ENCODE measurements around the gene SNX15. TPM values are rescaled to one million over a fixed set of nuclear protein-coding genes. Genes with fewer than 3 reads are reported as not detected.

Gene SNX15
- total and polyA plus RNA-seq, 2 donors (not counting 1 experiment from before 2014, with no cell fraction given), result 26.0 to 28.5 TPM

DNA sequence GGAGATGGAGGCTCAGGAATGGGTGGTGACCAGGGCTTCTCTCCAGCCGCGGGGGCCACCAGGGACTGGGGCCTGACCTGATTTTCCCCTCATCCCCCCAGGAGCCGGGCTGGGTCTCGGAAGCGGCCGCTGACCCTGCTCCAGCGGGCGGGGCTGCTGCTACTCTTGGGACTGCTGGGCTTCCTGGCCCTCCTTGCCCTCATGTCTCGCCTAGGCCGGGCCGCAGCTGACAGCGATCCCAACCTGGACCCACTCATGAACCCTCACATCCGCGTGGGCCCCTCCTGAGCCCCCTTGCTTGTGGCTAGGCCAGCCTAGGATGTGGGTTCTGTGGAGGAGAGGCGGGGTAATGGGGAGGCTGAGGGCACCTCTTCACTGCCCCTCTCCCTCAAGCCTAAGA is 60.6 kb downstream of the SNX15 start:
- TF ChIP-seq, protein P1, sequence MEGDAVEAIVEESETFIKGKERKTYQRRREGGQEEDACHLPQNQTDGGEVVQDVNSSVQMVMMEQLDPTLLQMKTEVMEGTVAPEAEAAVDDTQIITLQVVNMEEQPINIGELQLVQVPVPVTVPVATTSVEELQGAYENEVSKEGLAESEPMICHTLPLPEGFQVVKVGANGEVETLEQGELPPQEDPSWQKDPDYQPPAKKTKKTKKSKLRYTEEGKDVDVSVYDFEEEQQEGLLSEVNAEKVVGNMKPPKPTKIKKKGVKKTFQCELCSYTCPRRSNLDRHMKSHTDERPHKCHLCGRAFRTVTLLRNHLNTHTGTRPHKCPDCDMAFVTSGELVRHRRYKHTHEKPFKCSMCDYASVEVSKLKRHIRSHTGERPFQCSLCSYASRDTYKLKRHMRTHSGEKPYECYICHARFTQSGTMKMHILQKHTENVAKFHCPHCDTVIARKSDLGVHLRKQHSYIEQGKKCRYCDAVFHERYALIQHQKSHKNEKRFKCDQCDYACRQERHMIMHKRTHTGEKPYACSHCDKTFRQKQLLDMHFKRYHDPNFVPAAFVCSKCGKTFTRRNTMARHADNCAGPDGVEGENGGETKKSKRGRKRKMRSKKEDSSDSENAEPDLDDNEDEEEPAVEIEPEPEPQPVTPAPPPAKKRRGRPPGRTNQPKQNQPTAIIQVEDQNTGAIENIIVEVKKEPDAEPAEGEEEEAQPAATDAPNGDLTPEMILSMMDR (IDR thresholded peaks at IDR 0.05), result no peak
- TF ChIP-seq EZH2 (IDR thresholded peaks at IDR 0.05; ENCODE audit: borderline replicate concordance, insufficient read depth, low read depth, low read length, poor library complexity, severe bottlenecking), result no peak
- Histone ChIP-seq H3K27me3 (replicated peaks in 1 of 4; ENCODE audit: control extremely low read depth in 1 of 4, control insufficient read depth in 3 of 4, insufficient read depth in 4 of 4, low read length in 3 of 4) (no peaks in the 10 kb centered on the region), H3K9me3 (ENCODE audit: control extremely low read depth in 1 of 3, control insufficient read depth in 2 of 3, insufficient read depth in 1 of 3, low read length in 2 of 3) (no peaks in the 10 kb centered on the region), H3K36me3 (replicated peaks in 1 of 2; ENCODE audit: control extremely low read depth in 1 of 2, control insufficient read depth in 1 of 2, extremely low read depth in 1 of 2, insufficient read depth in 2 of 2, low read length in 1 of 2) (peaks cover 0 to 47% of the 10 kb centered on the region in 2 experiments), H4K20me1 (ENCODE audit: control insufficient read depth, insufficient read depth, low read length, poor library complexity, severe bottlenecking) (peaks cover 8% of the 10 kb centered on the region), H3K4me1 (ENCODE audit: control insufficient read depth in 2 of 2, insufficient read depth in 2 of 2, low read length in 2 of 2) (peaks cover 12 to 19% of the 10 kb centered on the region in 2 donors), H3K9ac (ENCODE audit: low read length) (no peak overlapping the region), H2AFZ (ENCODE audit: insufficient read depth, low read depth, low read length, poor library complexity, severe bottlenecking) (no peak overlapping the region), H3K79me2 (ENCODE audit: control insufficient read depth, insufficient read depth, low read length) (peaks cover 21% of the 10 kb centered on the region), H3K4me2 (replicated peaks; ENCODE audit: low read depth, low read length, poor library complexity, severe bottlenecking) (no peak overlapping the region), H3K4me3 (ENCODE audit: control extremely low read depth in 1 of 5, extremely low read depth in 1 of 5, insufficient read depth in 1 of 5, low read depth in 2 of 5, low read length in 4 of 5) (no peak overlapping the region), H3K27ac (ENCODE audit: low read length in 2 of 2) (no peak overlapping the region)
- over 99% methylated on average over 11 of the region's 15 CpGs for WGBS (ENCODE audit: insufficient coverage)
- DNase-seq, result no peak
- no peak overlapping the region for H3K4me3 Mint-ChIP-seq
- CTCF ChIA-PET, result no interaction called here
- H3K27me3 Mint-ChIP-seq, result no peaks in the 10 kb centered on the region
- no peak overlapping the region for H3K27ac Mint-ChIP-seq
- H3K4me1 Mint-ChIP-seq, result peaks cover 27% of the 10 kb centered on the region
- POLR2A ChIA-PET, result no interaction called here
- intact Hi-C loops (cut with micrococcal nuclease), result no loop called here
- no peak for ATAC-seq (ENCODE audit: low read depth)
- no peaks in the 10 kb centered on the region for H3K9me3 Mint-ChIP-seq (ENCODE audit: insufficient read depth)

DNA sequence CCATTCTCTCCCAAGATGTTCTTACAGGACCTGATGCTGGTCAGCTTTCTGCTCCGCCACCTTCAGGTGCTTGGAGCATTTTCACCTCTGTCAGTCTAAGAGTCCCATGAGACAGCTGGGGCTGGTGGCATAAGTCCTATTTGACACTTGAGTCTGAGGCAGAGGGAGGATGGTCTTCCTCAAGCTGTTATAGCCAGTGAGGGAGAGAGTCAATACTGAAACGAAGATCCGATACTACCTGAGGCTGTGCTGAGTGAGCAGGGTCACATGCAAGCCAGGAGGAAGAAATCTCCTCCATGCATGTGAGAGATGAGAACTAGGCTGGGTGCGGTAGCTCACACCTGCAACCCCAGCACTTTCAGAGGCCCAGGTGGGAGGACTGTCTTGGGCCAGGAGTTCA is 62.4 kb downstream of the SNX15 start:
- ATAC-seq (ENCODE audit: low read depth), result no peak

More for the DNA sequence above, 62.4 kb downstream of the SNX15 start:
- Mint-ChIP-seq H3K9me3 (ENCODE audit: insufficient read depth) (no peaks in the 10 kb centered on the region), H3K27me3 (no peaks in the 10 kb centered on the region), H3K4me3 (no peak overlapping the region), H3K27ac (no peak overlapping the region), H3K4me1 (peaks cover 12% of the 10 kb centered on the region)
- 96% methylated on average over 2 of the region's 4 CpGs for WGBS (ENCODE audit: insufficient coverage)
- ChIA-PET CTCF (interaction anchor here (1.4 to 1.7 kb wide), 2 partner anchors 11 to 23 kb away, joined by 4 to 5 read pairs; partner anchors contain the start of gene TM7SF2), POLR2A (interaction anchor here (0.7 kb wide), 1 partner anchor 91 kb away, joined by 6 read pairs; no protein-coding TSS in a partner anchor)
- Histone ChIP-seq H3K4me2 (replicated peaks; ENCODE audit: low read depth, low read length, poor library complexity, severe bottlenecking) (no peak overlapping the region), H3K9ac (ENCODE audit: low read length) (no peak overlapping the region), H3K27me3 (replicated peaks in 1 of 4; ENCODE audit: control extremely low read depth in 1 of 4, control insufficient read depth in 3 of 4, insufficient read depth in 4 of 4, low read length in 3 of 4) (no peaks in the 10 kb centered on the region), H3K27ac (ENCODE audit: low read length in 2 of 2) (no peak overlapping the region), H3K4me3 (ENCODE audit: control extremely low read depth in 1 of 5, extremely low read depth in 1 of 5, insufficient read depth in 1 of 5, low read depth in 2 of 5, low read length in 4 of 5) (no peak overlapping the region), H4K20me1 (ENCODE audit: control insufficient read depth, insufficient read depth, low read length, poor library complexity, severe bottlenecking) (peaks cover 5% of the 10 kb centered on the region), H2AFZ (ENCODE audit: insufficient read depth, low read depth, low read length, poor library complexity, severe bottlenecking) (no peak overlapping the region), H3K79me2 (ENCODE audit: control insufficient read depth, insufficient read depth, low read length) (peaks cover 17% of the 10 kb centered on the region), H3K4me1 (ENCODE audit: control insufficient read depth in 2 of 2, insufficient read depth in 2 of 2, low read length in 2 of 2) (peaks cover 6 to 9% of the 10 kb centered on the region in 2 donors), H3K36me3 (replicated peaks in 1 of 2; ENCODE audit: control extremely low read depth in 1 of 2, control insufficient read depth in 1 of 2, extremely low read depth in 1 of 2, insufficient read depth in 2 of 2, low read length in 1 of 2) (peaks cover 0 to 47% of the 10 kb centered on the region in 2 experiments), H3K9me3 (ENCODE audit: control extremely low read depth in 1 of 3, control insufficient read depth in 2 of 3, insufficient read depth in 1 of 3, low read length in 2 of 3) (no peaks in the 10 kb centered on the region)
- TF ChIP-seq, protein P1 (IDR thresholded peaks at IDR 0.05), result no peak
- TF ChIP-seq EZH2 (IDR thresholded peaks at IDR 0.05; ENCODE audit: borderline replicate concordance, insufficient read depth, low read depth, low read length, poor library complexity, severe bottlenecking), result no peak
- no peak for DNase-seq
- intact Hi-C loops (cut with micrococcal nuclease), result no loop called here

Small RNAs within 50 kb of the gene (small RNA-seq; reads per million reads assigned to genes)
- gene MIR6879 (ENCODE audit: insufficient read length, low read depth, low replicate concordance) (not detected), gene SNX15 (ENCODE audit: insufficient read length, low read depth, low replicate concordance) (not detected)

Other genes starting within 250 kb of the SNX15 start
- gene SF1, start 248.9 kb upstream of the SNX15 start, total RNA-seq, result 914 and 931 TPM in 2 replicates
- 369 and 714 TPM in 2 replicates for gene SF1, start 248.9 kb upstream of the SNX15 start, polyA plus RNA-seq
- 118 and 122 TPM in 2 replicates for gene MAP4K2, start 224.2 kb upstream of the SNX15 start, total RNA-seq
- 163 and 165 TPM in 2 replicates for gene MAP4K2, start 224.2 kb upstream of the SNX15 start, polyA plus RNA-seq
- gene MEN1, start 216.9 kb upstream of the SNX15 start, total RNA-seq, result 46.3 and 48.2 TPM in 2 replicates
- gene MEN1, start 216.9 kb upstream of the SNX15 start, polyA plus RNA-seq, result 68.5 and 71.5 TPM in 2 replicates
- 8.7 and 9.3 TPM in 2 replicates for gene CDC42BPG, start 182.8 kb upstream of the SNX15 start, total RNA-seq
- 3.7 and 4.4 TPM in 2 replicates for gene CDC42BPG, start 182.8 kb upstream of the SNX15 start, polyA plus RNA-seq
- gene EHD1, start 148.8 kb upstream of the SNX15 start, total RNA-seq, result 249 and 280 TPM in 2 replicates
- 208 and 223 TPM in 2 replicates for gene EHD1, start 148.8 kb upstream of the SNX15 start, polyA plus RNA-seq
- 38.6 and 43.4 TPM in 2 replicates for gene ATG2A, start 110.2 kb upstream of the SNX15 start, total RNA-seq
- 24.3 and 32.8 TPM in 2 replicates for gene ATG2A, start 110.2 kb upstream of the SNX15 start, polyA plus RNA-seq
- gene PPP2R5B, start 102.8 kb upstream of the SNX15 start, total RNA-seq, result 22.6 and 24.2 TPM in 2 replicates
- gene PPP2R5B, start 102.8 kb upstream of the SNX15 start, polyA plus RNA-seq, result 24.3 and 30.5 TPM in 2 replicates
- 0.39 TPM in 1 of 2 replicates, not detected in the other for gene GPHA2, start 91.5 kb upstream of the SNX15 start, total RNA-seq
- gene GPHA2, start 91.5 kb upstream of the SNX15 start, polyA plus RNA-seq, result 1.2 and 2.8 TPM in 2 replicates
- gene MAJIN, start 55.3 kb upstream of the SNX15 start, total RNA-seq, result 0.71 and 0.95 TPM in 2 replicates
- gene MAJIN, start 55.3 kb upstream of the SNX15 start, polyA plus RNA-seq, result 1.2 and 2.4 TPM in 2 replicates
- gene BATF2, start 30.5 kb upstream of the SNX15 start, total RNA-seq, result 0.51 and 0.62 TPM in 2 replicates
- gene BATF2, start 30.5 kb upstream of the SNX15 start, polyA plus RNA-seq, result 0.39 and 1.7 TPM in 2 replicates
- 43.4 and 44.4 TPM in 2 replicates for gene ARL2, start 13.3 kb upstream of the SNX15 start, total RNA-seq
- gene ARL2, start 13.3 kb upstream of the SNX15 start, polyA plus RNA-seq, result 25.9 and 53.6 TPM in 2 replicates
- 5.9 and 7.5 TPM in 2 replicates for gene SAC3D1, start 13.8 kb downstream of the SNX15 start, total RNA-seq
- 2.4 and 6.0 TPM in 2 replicates for gene SAC3D1, start 13.8 kb downstream of the SNX15 start, polyA plus RNA-seq
- gene NAALADL1, start 31.1 kb downstream of the SNX15 start, total RNA-seq, result 23.0 and 24.3 TPM in 2 replicates
- 30.8 and 40.2 TPM in 2 replicates for gene NAALADL1, start 31.1 kb downstream of the SNX15 start, polyA plus RNA-seq
- gene CDCA5, start 56.6 kb downstream of the SNX15 start, total RNA-seq, result 0.78 and 1.4 TPM in 2 replicates
- 1.1 and 1.3 TPM in 2 replicates for gene CDCA5, start 56.6 kb downstream of the SNX15 start, polyA plus RNA-seq
- 47.9 and 57.3 TPM in 2 replicates for gene ZFPL1, start 56.8 kb downstream of the SNX15 start, total RNA-seq
- gene ZFPL1, start 56.8 kb downstream of the SNX15 start, polyA plus RNA-seq, result 66.7 and 79.2 TPM in 2 replicates
- 223 and 225 TPM in 2 replicates for gene VPS51, start 68.8 kb downstream of the SNX15 start, total RNA-seq
- 204 and 206 TPM in 2 replicates for gene VPS51, start 68.8 kb downstream of the SNX15 start, polyA plus RNA-seq
- 28.5 and 35.3 TPM in 2 replicates for gene TM7SF2, start 84.4 kb downstream of the SNX15 start, total RNA-seq
- gene TM7SF2, start 84.4 kb downstream of the SNX15 start, polyA plus RNA-seq, result 22.8 and 23.9 TPM in 2 replicates
- gene ZNHIT2, start 90.3 kb downstream of the SNX15 start, total RNA-seq, result 14.1 and 14.5 TPM in 2 replicates
- 2.0 and 6.2 TPM in 2 replicates for gene ZNHIT2, start 90.3 kb downstream of the SNX15 start, polyA plus RNA-seq
- gene FAU, start 94.7 kb downstream of the SNX15 start, total RNA-seq, result 1,288 and 1,318 TPM in 2 replicates
- 1,483 and 1,559 TPM in 2 replicates for gene FAU, start 94.7 kb downstream of the SNX15 start, polyA plus RNA-seq
- gene MRPL49, start 94.9 kb downstream of the SNX15 start, total RNA-seq, result 48.5 and 58.5 TPM in 2 replicates
- 39.6 and 46.8 TPM in 2 replicates for gene MRPL49, start 94.9 kb downstream of the SNX15 start, polyA plus RNA-seq
- gene SYVN1, start 107.1 kb downstream of the SNX15 start, total RNA-seq, result 187 and 188 TPM in 2 replicates
- 250 and 282 TPM in 2 replicates for gene SYVN1, start 107.1 kb downstream of the SNX15 start, polyA plus RNA-seq
- gene SPDYC, start 142.8 kb downstream of the SNX15 start, total RNA-seq, result not detected in 2 replicates
- not detected in 2 replicates for gene SPDYC, start 142.8 kb downstream of the SNX15 start, polyA plus RNA-seq
- gene CAPN1, start 154.5 kb downstream of the SNX15 start, total RNA-seq, result 192 and 202 TPM in 2 replicates
- 175 and 192 TPM in 2 replicates for gene CAPN1, start 154.5 kb downstream of the SNX15 start, polyA plus RNA-seq
- 28.7 and 33.2 TPM in 2 replicates for gene POLA2, start 234.5 kb downstream of the SNX15 start, total RNA-seq
- 11.0 and 13.0 TPM in 2 replicates for gene POLA2, start 234.5 kb downstream of the SNX15 start, polyA plus RNA-seq

Measured in B cell (primary cell).